NB4 (cell line): ENCODE measurements around the gene FRAT1.

Experiments
- CTCF ChIP-seq: IDR thresholded peaks from one replicate; pipeline ENCODE4 v1.5.1; 2012; ENCODE audit warnings: low read depth, low read length
- MYC ChIP-seq: IDR thresholded peaks from 2 replicates; pipeline ENCODE4 v1.6.1; 2011; ENCODE audit warnings: low read depth, low read length
- POLR2A ChIP-seq: IDR thresholded peaks from 2 replicates; pipeline ENCODE4 v1.6.1; 2011; ENCODE audit warnings: mild to moderate bottlenecking; ENCODE audit not compliant: insufficient read length; ENCODE audit errors: extremely low read depth

GRCh38 chr10:97328646-97329453 lies 9.8 kb downstream of the FRAT1 start:
- TF ChIP-seq POLR2A (no peak), CTCF (no peak), MYC (no peak)
